ENCODE results near the gene METTL26.

GRCh38 chr16:684071-684794, 48.1 kb upstream of the METTL26 start, which contains the start of gene JMJD8:
- TF ChIP-seq EZH2 (IDR thresholded peaks at IDR 0.05; ENCODE audit: borderline replicate concordance) (no peak), CTCF (IDR thresholded peaks at IDR 0.05; ENCODE audit: poor library complexity) (no peak)
